ENCODE data around the gene GAGE12C.
"Not testable (repeated sequence)": the region's sequence is repeated elsewhere in the genome, so short reads cannot be mapped to it uniquely, and the experiment has no call there.

- TF ChIP-seq CTCF (conservative IDR thresholded peaks at IDR 0.05; ENCODE audit: low read length); EZH2phosphoT487 (IDR thresholded peaks at IDR 0.05; ENCODE audit: borderline replicate concordance): not testable (repeated sequence)
Measured at GRCh38 chrX:49560542-49560941, 28.6 kb downstream of the GAGE12C start, which contains the start of gene GAGE12F.
